ENCODE data around the gene HSD17B12. TPM values are rescaled to one million over a fixed set of nuclear protein-coding genes. Genes with fewer than 3 reads are reported as not detected.

The HSD17B12 gene
- polyA plus RNA-seq, 4 donors: 20.5 to 89.4 (median 45.9) TPM

DNA sequence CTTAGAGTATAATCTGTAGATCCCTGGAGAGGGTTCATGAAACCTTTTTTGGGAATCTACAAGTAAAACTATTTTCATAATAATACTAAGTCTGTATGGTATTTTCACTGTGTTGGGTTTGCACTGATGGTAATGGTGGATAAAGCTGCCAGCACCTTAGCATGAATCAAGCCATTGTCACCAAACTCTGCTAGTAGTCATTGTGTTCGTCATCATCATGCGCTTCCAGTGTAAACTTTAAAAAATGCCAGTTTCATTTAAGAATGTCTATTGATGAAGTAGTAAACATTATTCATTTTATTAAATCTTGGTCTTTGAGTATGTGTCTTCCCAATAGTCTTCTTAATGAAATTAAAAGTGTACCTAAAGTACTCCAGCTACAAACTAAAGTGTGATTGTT lies 215.1 kb downstream of the HSD17B12 start:
- H3K4me1 ChIP-seq (ENCODE audit: control insufficient read depth in 3 of 3, insufficient read depth in 2 of 3, low read depth in 1 of 3, low read length in 2 of 3): no peaks in the 10 kb centered on the region
- DNase-seq (no peak), FAIRE-seq (no peak)
- peaks cover 5 to 32% (median 20%) of the 10 kb centered on the region in 3 donors for H3K36me3 ChIP-seq (ENCODE audit: control insufficient read depth in 3 of 3, insufficient read depth in 2 of 3, low read depth in 1 of 3, low read length in 3 of 3)
- no peak overlapping the region for H3K4me3 ChIP-seq (ENCODE audit: low read depth in 1 of 3, low read length in 3 of 3)
- peaks cover 0 to 9% of the 10 kb centered on the region in 2 donors for H3K9me3 ChIP-seq (ENCODE audit: control insufficient read depth in 2 of 2, insufficient read depth in 1 of 2, low read depth in 1 of 2, low read length in 1 of 2)
- no peak overlapping the region for H3K27ac ChIP-seq (ENCODE audit: low read depth in 1 of 3, low read length in 2 of 3)
- H3K27me3 ChIP-seq (ENCODE audit: control insufficient read depth in 3 of 3, insufficient read depth in 3 of 3, low read length in 3 of 3): no peaks in the 10 kb centered on the region
- WGBS, 3 donors: 96 to 98% (median 96%) methylated on average over 2 of the region's 2 CpGs

- Histone ChIP-seq H3K4me3 (ENCODE audit: low read depth in 1 of 3, low read length in 3 of 3) (no peak overlapping the region), H3K9me3 (ENCODE audit: control insufficient read depth in 2 of 2, insufficient read depth in 1 of 2, low read depth in 1 of 2, low read length in 1 of 2) (peaks cover 0 to 9% of the 10 kb centered on the region in 2 donors), H3K27ac (ENCODE audit: low read depth in 1 of 3, low read length in 2 of 3) (no peak overlapping the region), H3K27me3 (ENCODE audit: control insufficient read depth in 3 of 3, insufficient read depth in 3 of 3, low read length in 3 of 3) (no peaks in the 10 kb centered on the region), H3K36me3 (ENCODE audit: control insufficient read depth in 3 of 3, insufficient read depth in 2 of 3, low read depth in 1 of 3, low read length in 3 of 3) (peaks cover 0 to 34% (median 8%) of the 10 kb centered on the region in 3 donors), H3K4me1 (ENCODE audit: control insufficient read depth in 3 of 3, insufficient read depth in 2 of 3, low read depth in 1 of 3, low read length in 2 of 3) (no peaks in the 10 kb centered on the region)
- FAIRE-seq: no peak
- no peak for DNase-seq
- 92 to 95% (median 93%) methylated on average over 7 of the region's 7 CpGs for WGBS, 3 donors
Observed at GRCh38 chr11:43898574-43898973, 218.0 kb downstream of the HSD17B12 start.

- no peak overlapping the region for H3K27ac ChIP-seq (ENCODE audit: low read depth in 1 of 3, low read length in 2 of 3)
- H3K36me3 ChIP-seq (ENCODE audit: control insufficient read depth in 3 of 3, insufficient read depth in 2 of 3, low read depth in 1 of 3, low read length in 3 of 3): peaks cover 0 to 34% (median 7%) of the 10 kb centered on the region in 3 donors
- FAIRE-seq (no peak), DNase-seq (no peak)
- H3K9me3 ChIP-seq (ENCODE audit: control insufficient read depth in 2 of 2, insufficient read depth in 1 of 2, low read depth in 1 of 2, low read length in 1 of 2): peaks cover 0 to 9% of the 10 kb centered on the region in 2 donors
- WGBS, 3 donors: 89 to 90% (median 89%) methylated on average over 13 of the region's 13 CpGs
- no peaks in the 10 kb centered on the region for H3K27me3 ChIP-seq (ENCODE audit: control insufficient read depth in 3 of 3, insufficient read depth in 3 of 3, low read length in 3 of 3)
- no peaks in the 10 kb centered on the region for H3K4me1 ChIP-seq (ENCODE audit: control insufficient read depth in 3 of 3, insufficient read depth in 2 of 3, low read depth in 1 of 3, low read length in 2 of 3)
- H3K4me3 ChIP-seq (ENCODE audit: low read depth in 1 of 3, low read length in 3 of 3): no peak overlapping the region
Observed at GRCh38 chr11:43899094-43899493, 218.6 kb downstream of the HSD17B12 start.

DNA sequence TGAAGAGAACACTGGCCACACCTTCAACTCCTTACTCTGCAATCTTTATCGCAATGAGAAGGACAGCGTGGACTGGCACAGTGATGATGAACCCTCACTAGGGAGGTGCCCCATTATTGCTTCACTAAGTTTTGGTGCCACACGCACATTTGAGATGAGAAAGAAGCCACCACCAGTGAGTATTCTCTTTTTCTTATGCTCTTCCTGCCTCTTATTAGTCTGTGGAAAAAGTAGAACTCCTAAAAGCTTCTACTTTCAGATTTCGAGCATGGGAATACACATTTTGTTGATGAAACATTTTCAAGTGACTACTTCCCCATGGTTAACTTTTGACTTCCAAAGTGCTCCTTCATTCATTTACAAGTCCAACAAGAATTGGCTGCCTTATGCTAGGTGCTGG lies 221.0 kb downstream of the HSD17B12 start:
- FAIRE-seq: no peak
- Histone ChIP-seq H3K27me3 (ENCODE audit: control insufficient read depth in 3 of 3, insufficient read depth in 3 of 3, low read length in 3 of 3) (no peaks in the 10 kb centered on the region), H3K4me1 (ENCODE audit: control insufficient read depth in 3 of 3, insufficient read depth in 2 of 3, low read depth in 1 of 3, low read length in 2 of 3) (no peaks in the 10 kb centered on the region), H3K36me3 (ENCODE audit: control insufficient read depth in 3 of 3, insufficient read depth in 2 of 3, low read depth in 1 of 3, low read length in 3 of 3) (peaks cover 0 to 33% (median 3%) of the 10 kb centered on the region in 3 donors), H3K9me3 (ENCODE audit: control insufficient read depth in 2 of 2, insufficient read depth in 1 of 2, low read depth in 1 of 2, low read length in 1 of 2) (peaks cover 0 to 9% of the 10 kb centered on the region in 2 donors), H3K27ac (ENCODE audit: low read depth in 1 of 3, low read length in 2 of 3) (no peak overlapping the region), H3K4me3 (ENCODE audit: low read depth in 1 of 3, low read length in 3 of 3) (no peak overlapping the region)
- DNase-seq: no peak
- 87 to 96% (median 92%) methylated on average over 4 of the region's 4 CpGs for WGBS, 3 donors

- Histone ChIP-seq H3K27me3 (ENCODE audit: control insufficient read depth in 3 of 3, insufficient read depth in 3 of 3, low read length in 3 of 3) (no peaks in the 10 kb centered on the region), H3K4me1 (ENCODE audit: control insufficient read depth in 3 of 3, insufficient read depth in 2 of 3, low read depth in 1 of 3, low read length in 2 of 3) (no peaks in the 10 kb centered on the region), H3K36me3 (ENCODE audit: control insufficient read depth in 3 of 3, insufficient read depth in 2 of 3, low read depth in 1 of 3, low read length in 3 of 3) (peaks cover 0 to 29% (median 9%) of the 10 kb centered on the region in 3 donors), H3K27ac (ENCODE audit: low read depth in 1 of 3, low read length in 2 of 3) (no peak overlapping the region), H3K9me3 (ENCODE audit: control insufficient read depth in 2 of 2, insufficient read depth in 1 of 2, low read depth in 1 of 2, low read length in 1 of 2) (peaks cover 0 to 9% of the 10 kb centered on the region in 2 donors), H3K4me3 (ENCODE audit: low read depth in 1 of 3, low read length in 3 of 3) (no peak overlapping the region)
- DNase-seq (no peak), FAIRE-seq (no peak)
- 84 to 91% (median 88%) methylated on average over 2 of the region's 2 CpGs for WGBS, 3 donors
Observed at GRCh38 chr11:43903078-43903477, 222.5 kb downstream of the HSD17B12 start.

DNA sequence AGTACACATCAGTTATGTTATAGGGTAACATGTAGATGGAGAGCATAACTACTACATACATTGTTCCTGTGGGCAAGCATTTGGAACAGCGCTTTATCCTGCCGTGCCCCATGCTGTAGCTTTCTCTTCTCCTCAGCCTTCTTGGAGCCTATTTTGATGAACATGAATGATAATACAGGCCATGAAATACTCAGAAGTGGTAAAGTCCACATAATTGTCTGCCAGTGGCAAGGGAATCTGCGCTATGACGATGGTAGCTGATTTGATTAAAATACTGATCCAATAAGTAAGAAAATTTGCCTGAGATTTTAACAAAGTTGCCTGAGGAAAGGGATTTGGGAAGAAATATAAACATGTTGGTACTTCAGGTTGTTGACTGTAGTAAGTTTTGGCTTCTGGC lies 223.4 kb downstream of the HSD17B12 start:
- Histone ChIP-seq H3K27ac (ENCODE audit: low read depth in 1 of 3, low read length in 2 of 3) (no peak overlapping the region), H3K4me1 (ENCODE audit: control insufficient read depth in 3 of 3, insufficient read depth in 2 of 3, low read depth in 1 of 3, low read length in 2 of 3) (no peaks in the 10 kb centered on the region), H3K27me3 (ENCODE audit: control insufficient read depth in 3 of 3, insufficient read depth in 3 of 3, low read length in 3 of 3) (no peaks in the 10 kb centered on the region), H3K9me3 (ENCODE audit: control insufficient read depth in 2 of 2, insufficient read depth in 1 of 2, low read depth in 1 of 2, low read length in 1 of 2) (peaks cover 0 to 5% of the 10 kb centered on the region in 2 donors), H3K4me3 (ENCODE audit: low read depth in 1 of 3, low read length in 3 of 3) (no peak overlapping the region), H3K36me3 (ENCODE audit: control insufficient read depth in 3 of 3, insufficient read depth in 2 of 3, low read depth in 1 of 3, low read length in 3 of 3) (peaks cover 0 to 24% (median 15%) of the 10 kb centered on the region in 3 donors)
- DNase-seq (no peak), FAIRE-seq (no peak)
- 89 to 97% (median 97%) methylated on average over 4 of the region's 4 CpGs for WGBS, 3 donors

DNA sequence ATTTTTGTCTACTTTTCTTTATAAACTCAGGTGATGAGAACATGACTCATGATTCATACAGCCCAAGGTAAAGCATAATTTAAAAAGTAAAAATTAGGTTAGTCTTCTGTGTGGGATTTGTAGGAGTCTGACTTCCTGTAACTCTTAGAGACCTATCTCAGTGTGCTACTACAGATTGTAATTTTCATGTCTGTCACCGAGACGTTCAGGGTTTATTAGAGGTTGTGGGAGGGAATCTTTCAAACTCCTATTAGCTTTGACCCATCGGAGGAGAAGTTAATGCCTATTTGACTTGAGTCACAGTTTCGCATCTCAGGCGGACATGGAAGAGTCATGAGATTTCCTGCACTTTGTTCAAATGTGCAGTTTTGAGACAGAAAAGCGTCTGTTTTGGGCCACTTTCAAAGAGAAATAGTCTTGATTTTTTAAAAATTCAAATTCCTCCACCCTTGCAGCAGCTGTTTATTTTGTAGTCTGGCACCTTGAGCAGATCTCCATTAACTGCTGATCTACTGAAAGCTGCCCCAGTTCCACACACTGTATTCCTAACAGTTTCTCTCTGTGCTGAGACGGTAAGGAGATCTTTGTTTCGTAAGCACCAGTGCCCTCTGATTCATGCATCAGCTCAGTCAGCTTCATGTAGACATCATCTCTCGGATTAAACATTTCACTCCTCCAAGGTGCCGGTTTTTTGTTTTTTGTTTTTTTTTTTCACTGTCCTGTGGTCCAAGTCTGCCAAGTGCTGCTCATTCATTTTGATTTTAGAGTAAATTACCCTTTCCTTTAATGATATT lies 224.4 kb downstream of the HSD17B12 start:
- 66 to 87% (median 82%) methylated on average over 10 of the region's 10 CpGs for WGBS, 3 donors
- H3K36me3 ChIP-seq (ENCODE audit: control insufficient read depth in 3 of 3, insufficient read depth in 2 of 3, low read depth in 1 of 3, low read length in 3 of 3): peaks cover 0 to 18% (median 13%) of the 10 kb centered on the region in 3 donors
- DNase-seq: no peak
- H3K9me3 ChIP-seq (ENCODE audit: control insufficient read depth in 2 of 2, insufficient read depth in 1 of 2, low read depth in 1 of 2, low read length in 1 of 2): no peaks in the 10 kb centered on the region
- no peaks in the 10 kb centered on the region for H3K27me3 ChIP-seq (ENCODE audit: control insufficient read depth in 3 of 3, insufficient read depth in 3 of 3, low read length in 3 of 3)
- H3K27ac ChIP-seq (ENCODE audit: low read depth in 1 of 3, low read length in 2 of 3): peak overlapping the region in 2 of 3 donors; percentile 55 to 67
- H3K4me3 ChIP-seq (ENCODE audit: low read depth in 1 of 3, low read length in 3 of 3): no peak overlapping the region
- no peak for FAIRE-seq
- no peaks in the 10 kb centered on the region for H3K4me1 ChIP-seq (ENCODE audit: control insufficient read depth in 3 of 3, insufficient read depth in 2 of 3, low read depth in 1 of 3, low read length in 2 of 3)

GRCh38 chr11:43905813-43906241 lies 225.3 kb downstream of the HSD17B12 start:
- WGBS, 3 donors: 65 to 96% (median 84%) methylated on average over 2 of the region's 2 CpGs
- DNase-seq (peak in 1 of 2 donors; percentile 35), FAIRE-seq (no peak)
- Histone ChIP-seq H3K27me3 (ENCODE audit: control insufficient read depth in 3 of 3, insufficient read depth in 3 of 3, low read length in 3 of 3) (no peaks in the 10 kb centered on the region), H3K4me1 (ENCODE audit: control insufficient read depth in 3 of 3, insufficient read depth in 2 of 3, low read depth in 1 of 3, low read length in 2 of 3) (no peaks in the 10 kb centered on the region), H3K4me3 (ENCODE audit: low read depth in 1 of 3, low read length in 3 of 3) (no peak overlapping the region), H3K9me3 (ENCODE audit: control insufficient read depth in 2 of 2, insufficient read depth in 1 of 2, low read depth in 1 of 2, low read length in 1 of 2) (no peaks in the 10 kb centered on the region), H3K27ac (ENCODE audit: low read depth in 1 of 3, low read length in 2 of 3) (peak overlapping the region in 2 of 3 donors; percentile 48 to 67), H3K36me3 (ENCODE audit: control insufficient read depth in 3 of 3, insufficient read depth in 2 of 3, low read depth in 1 of 3, low read length in 3 of 3) (peaks cover 0 to 18% (median 13%) of the 10 kb centered on the region in 3 donors)

All from small intestine (tissue), 7 donors.